ENCODE results near the gene FRAT2.

GRCh38 chr10:97320480-97321031 is 14.0 kb downstream of the FRAT2 start:
- TF ChIP-seq POLR2A (IDR thresholded peaks at IDR 0.05), result no peak
- TF ChIP-seq CTCF (IDR thresholded peaks at IDR 0.05 in 4 of 5, conservative IDR thresholded peaks at IDR 0.05 in 1 of 5), result no peak
